Urinary bladder (tissue), 4 donors: ENCODE measurements around the gene FLT4. TPM values are rescaled to one million over a fixed set of nuclear protein-coding genes. Genes with fewer than 3 reads are reported as not detected.

ENCODE experiments used
- DNase-seq: peaks from one replicate; pipeline ENCODE4 v3.0.0-alpha.2; 2015; ENCODE audit errors: extremely low spot score
- H3K27ac ChIP-seq: one replicate; pipeline ENCODE4 v1.5.1; 2013; ENCODE audit warnings: low read depth, mild to moderate bottlenecking, moderate library complexity
- H3K36me3 ChIP-seq: one replicate; pipeline ENCODE4 v1.6.1; 2013; ENCODE audit warnings: mild to moderate bottlenecking, moderate library complexity; ENCODE audit not compliant: insufficient read depth
- H3K4me1 ChIP-seq: one replicate; pipeline ENCODE4 v1.6.1; 2013; ENCODE audit warnings: mild to moderate bottlenecking, moderate library complexity; ENCODE audit not compliant: insufficient read depth
- H3K4me3 ChIP-seq: one replicate; pipeline ENCODE4 v1.5.1; 2013; ENCODE audit warnings: low read depth, low read length
- WGBS: extraction: QIAGEN DNeasy Blood & Tissue Kit; methylation state at CpG from one replicate; pipeline ENCODE4 v1.1.7; 2013; 5-methylcytosine and 5-hydroxymethylcytosine counted together
- polyA plus RNA-seq: library from polyadenylated mRNA; stranded (reverse); fragments of 200-250 nt; gene quantifications from one replicate; pipeline ENCODE4 v1.2.3, GENCODE V29; 2013
- total RNA-seq: library from RNA; depleted of rRNA; stranded (reverse); fragments of >200 nt; gene quantifications from one replicate; pipeline ENCODE4 v1.2.3, GENCODE V29; 2014
- donor health status: healthy with polysubstance abuse.
- donor health status: healthy.

FLT4 gene
- total and polyA plus RNA-seq, 2 donors: 8.4 to 18.2 TPM

DNA sequence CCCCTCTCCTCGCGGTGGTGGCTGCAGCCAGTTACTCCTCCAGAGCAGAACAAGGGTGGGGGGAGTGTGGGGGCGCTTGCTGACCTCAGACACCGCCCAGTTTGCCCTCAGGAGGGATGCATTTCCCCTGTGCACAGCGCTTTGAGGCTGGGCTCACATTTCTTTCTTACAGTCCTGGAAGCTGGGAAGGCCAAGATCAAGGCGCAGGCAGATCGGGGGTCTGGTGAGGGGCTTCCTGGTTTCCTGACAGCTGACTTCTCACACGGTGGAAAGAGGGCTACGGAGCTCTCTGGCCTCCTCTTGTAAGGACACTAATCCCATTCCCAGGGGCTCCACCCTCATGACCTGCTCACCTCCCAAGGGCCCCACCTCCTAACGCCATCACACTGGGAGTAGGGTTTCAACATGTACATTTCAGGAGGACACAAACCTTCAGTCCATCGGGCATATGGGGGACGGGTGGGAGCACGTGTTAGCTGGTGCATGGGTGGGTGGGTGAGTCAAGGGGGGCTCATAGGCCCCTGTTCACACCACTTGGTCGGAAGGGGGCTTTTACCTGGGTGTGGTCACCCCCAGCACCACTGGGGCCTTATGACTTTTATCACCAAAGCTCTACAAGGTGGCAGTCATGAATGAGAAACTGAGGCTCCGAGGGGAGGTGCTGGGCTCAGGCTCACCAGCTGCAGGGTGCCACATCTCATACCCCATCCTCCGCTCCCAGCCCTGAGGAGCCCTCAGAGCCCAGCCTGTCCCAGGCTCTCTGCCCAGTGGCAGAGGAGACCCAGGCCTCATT is 50.4 kb downstream of the FLT4 start:
- 87% methylated on average over 16 of the region's 16 CpGs for WGBS
- Histone ChIP-seq H3K4me1 (no peaks in the 10 kb centered on the region), H3K27ac (no peak overlapping the region), H3K4me3 (no peak overlapping the region), H3K36me3 (no peaks in the 10 kb centered on the region)
- DNase-seq: no peak

DNA sequence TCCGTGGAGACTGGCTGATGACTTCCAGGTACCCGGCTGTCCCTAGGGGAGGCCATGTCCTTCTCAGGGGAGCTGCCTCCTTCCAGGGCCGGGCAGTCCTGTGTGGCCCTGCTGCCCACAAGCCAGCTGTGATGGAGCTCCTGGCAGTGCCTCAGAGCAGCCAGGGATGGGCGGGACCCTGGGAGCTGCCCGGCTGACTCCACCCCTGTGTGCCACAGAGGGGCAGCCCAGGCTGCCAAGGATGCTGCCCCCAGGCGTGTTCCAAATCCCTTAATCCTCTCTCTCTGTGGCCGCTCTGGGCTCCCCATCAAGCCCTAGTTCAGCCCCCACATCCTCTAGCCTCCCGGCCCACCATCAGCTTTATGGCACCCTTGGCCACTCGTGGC is 51.1 kb downstream of the FLT4 start:
- WGBS: 75% methylated on average over 9 of the region's 9 CpGs
- Histone ChIP-seq H3K4me1 (no peaks in the 10 kb centered on the region), H3K4me3 (no peak overlapping the region), H3K36me3 (no peaks in the 10 kb centered on the region), H3K27ac (no peak overlapping the region)
- no peak for DNase-seq

DNA sequence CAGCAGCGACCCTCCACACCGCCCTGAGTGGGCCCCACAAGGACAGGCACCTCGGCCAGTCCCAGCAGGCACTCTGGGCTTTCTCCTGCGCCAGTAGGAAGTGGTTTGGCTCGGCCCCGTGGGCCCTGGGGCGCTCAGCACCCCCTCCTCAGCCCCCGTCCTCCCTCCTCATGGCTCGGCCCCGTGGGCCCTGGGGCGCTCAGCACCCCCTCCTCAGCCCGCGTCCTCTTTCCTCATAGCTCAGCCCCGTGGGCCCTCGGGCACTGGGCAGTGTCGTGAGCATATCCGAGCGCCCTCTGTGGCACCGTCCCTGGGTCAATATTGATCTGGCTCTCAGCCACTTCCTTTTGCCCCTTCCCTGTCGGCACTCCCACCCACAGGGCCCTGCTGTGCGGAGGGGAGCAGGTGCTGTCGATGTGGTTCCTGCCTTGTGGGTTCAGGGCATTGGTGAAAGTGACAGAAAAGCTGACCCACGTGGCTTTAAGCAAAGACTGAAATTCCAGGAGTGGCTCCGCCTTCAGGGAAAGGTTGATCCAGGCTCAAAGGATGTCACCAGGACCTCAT is 52.6 kb downstream of the FLT4 start:
- Histone ChIP-seq H3K36me3 (no peaks in the 10 kb centered on the region), H3K4me3 (no peak overlapping the region), H3K27ac (no peak overlapping the region), H3K4me1 (no peaks in the 10 kb centered on the region)
- no peak for DNase-seq
- WGBS: 75% methylated on average over 24 of the region's 24 CpGs

DNA sequence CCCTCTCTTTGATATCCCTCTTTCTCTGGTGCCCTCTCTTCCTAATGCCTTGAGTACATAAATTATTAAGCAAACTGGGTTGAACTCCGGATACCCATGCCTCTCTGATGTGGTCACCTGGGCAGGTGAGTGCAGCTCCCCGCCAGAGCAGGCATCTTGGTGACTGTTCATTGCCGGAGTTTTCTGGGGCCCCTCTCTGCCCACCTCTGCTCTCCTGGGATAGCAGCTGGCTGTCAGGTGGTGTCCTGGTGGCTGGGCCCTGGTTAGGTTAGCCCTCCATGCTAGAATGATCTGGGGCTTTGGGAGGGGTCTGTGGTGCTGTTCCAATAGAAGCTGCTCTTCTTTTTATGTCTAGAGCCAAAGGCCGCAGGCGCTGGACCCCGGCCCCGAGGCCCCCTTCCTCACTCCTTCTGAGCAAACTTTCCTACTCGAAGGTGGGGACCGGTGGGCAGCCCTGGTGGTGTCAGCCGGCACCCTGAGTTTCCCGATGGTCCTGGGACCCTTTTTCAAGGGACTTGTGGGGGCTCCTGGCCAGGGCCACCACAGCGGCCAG is 53.2 kb downstream of the FLT4 start:
- 91% methylated on average over 12 of the region's 12 CpGs for WGBS

DNA sequence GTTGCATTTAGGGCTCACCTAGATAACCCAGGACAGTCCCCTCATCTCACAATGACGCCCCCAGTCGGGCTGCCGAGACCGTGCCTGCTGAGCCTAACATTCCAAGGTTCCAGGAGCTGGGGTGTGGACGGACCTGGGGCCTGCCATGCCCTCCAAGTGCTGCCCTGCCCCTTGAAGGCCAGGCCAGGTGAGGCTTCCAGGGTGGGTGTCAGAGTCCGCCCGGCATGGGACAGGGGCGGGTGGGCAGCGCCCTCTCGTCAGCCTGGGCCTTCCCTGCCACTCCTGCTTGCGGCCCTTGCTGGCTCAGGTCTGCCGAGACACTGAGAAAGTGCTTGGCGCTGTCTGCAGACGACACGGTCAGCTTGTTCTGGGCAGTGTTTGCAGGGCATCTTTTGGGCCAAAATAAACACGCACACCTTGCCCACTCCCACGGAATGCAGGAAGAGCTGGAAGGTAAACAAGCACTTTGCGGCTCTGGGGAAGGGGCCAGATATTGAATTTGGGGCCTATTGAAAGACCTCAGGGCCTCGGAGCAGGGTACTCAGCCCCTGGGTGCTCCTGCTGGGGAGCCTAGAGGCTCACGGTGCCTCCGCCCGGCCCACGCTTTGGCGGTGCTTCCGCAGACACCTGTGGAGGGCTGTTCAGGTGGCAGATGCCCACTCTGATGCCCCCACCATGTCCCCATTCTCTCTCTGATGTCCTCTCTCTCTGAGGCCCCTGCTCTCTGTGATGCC is 53.9 kb downstream of the FLT4 start:
- no peak for DNase-seq
- H3K4me3 ChIP-seq: no peak overlapping the region
- 86% methylated on average over 25 of the region's 25 CpGs for WGBS
- H3K4me1 ChIP-seq: no peaks in the 10 kb centered on the region
- no peak overlapping the region for H3K27ac ChIP-seq
- no peaks in the 10 kb centered on the region for H3K36me3 ChIP-seq

More for the DNA sequence above, 53.2 kb downstream of the FLT4 start:
- H3K36me3 ChIP-seq: no peaks in the 10 kb centered on the region
- no peak overlapping the region for H3K4me3 ChIP-seq
- no peaks in the 10 kb centered on the region for H3K4me1 ChIP-seq
- no peak for DNase-seq
- no peak overlapping the region for H3K27ac ChIP-seq

DNA sequence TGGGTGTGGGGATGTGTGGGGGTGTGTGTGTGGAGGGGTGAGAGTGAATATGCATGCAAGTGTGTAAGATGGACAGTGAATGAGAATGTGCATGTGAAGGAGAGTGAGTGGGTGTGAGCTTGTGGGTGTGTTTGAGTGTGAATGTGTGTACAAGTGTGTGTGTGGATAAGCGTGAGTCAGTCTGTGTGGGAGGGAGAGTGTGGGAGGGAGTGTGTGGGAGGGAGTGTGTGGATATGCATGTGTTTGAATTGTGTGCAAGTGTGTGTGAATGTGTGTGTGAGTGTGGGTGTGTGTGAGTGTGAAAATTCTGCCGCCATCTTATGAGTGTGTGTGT is 54.4 kb downstream of the FLT4 start:
- no peaks in the 10 kb centered on the region for H3K4me1 ChIP-seq
- H3K36me3 ChIP-seq: no peaks in the 10 kb centered on the region
- DNase-seq: no peak
- no peak overlapping the region for H3K4me3 ChIP-seq
- H3K27ac ChIP-seq: no peak overlapping the region
- WGBS: 92% methylated on average over 2 of the region's 2 CpGs

DNA sequence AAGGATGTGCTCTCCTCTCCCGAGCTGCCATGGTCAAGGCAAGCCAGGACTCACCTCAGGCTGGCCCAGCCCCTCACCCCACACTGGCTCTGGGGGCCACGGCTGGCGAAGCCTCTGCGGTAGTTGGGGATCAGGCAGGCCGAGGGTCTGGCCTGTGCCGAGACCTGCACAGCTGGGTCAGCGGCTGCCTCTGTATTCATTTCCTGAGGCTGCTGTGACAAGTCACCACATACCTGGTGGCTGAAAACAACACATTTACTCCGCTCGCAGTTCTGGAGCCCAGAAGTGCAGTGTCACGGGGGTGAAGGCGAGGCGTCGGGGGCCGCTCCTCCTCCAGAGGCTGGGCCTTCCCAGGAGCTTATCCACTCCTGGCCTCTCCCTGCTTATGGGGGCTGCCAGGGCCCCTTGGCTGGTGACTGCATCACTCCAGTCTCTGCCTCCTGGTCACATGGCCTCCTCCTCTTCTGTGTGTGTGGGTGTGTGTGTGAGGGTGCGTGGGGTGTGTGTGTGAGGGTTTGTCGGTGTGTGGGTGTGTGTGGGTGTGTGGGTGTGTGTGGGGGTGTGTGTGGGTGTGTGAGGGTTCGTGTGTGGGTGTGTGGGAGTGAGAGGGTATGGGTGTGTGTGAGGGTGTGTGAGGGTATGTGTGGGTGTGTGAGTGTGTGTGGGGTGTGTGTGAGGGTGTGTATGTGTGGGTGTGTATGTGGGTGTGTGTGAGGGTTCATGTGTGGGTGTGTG is 54.9 kb downstream of the FLT4 start:
- Histone ChIP-seq H3K4me1 (no peaks in the 10 kb centered on the region), H3K4me3 (no peak overlapping the region), H3K27ac (no peak overlapping the region), H3K36me3 (no peaks in the 10 kb centered on the region)
- no peak for DNase-seq
- 80% methylated on average over 17 of the region's 17 CpGs for WGBS

DNA sequence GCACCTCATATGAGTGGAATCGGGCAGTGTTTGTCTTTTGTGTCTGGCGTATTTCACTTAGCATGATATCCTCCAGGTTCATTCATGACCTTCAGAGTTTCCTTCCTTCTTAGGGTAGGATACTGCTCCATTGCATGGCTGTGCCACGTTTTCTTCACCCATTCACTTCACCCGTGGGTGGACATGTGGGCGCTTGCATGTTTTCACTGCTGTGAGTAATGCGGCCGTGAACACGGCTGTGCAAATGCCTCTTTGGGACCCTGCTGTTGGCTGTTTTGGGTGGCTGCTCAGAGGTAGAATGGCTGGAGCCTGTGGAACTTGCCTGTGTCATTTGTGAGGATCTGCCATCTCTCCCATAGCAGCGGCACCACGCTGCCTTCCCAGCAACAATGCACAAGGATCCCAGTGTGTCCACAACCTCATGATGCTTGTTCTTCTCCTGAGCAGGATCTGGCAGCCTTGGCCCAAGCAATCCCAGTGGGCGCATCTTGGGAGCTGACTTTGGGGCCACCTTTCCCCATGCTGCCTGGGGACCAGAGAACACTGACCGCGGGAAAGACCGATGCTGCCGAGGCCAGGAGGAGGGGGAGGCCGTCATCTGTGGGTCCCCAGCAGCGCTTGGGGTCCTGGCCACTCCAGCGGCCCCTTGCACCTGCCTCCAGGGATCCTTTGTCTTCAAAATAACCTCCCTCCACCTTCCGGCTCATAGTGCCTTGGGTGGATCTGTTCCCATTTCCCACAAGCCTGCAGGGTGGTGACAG is 55.8 kb downstream of the FLT4 start:
- Histone ChIP-seq H3K4me3 (no peak overlapping the region), H3K27ac (no peak overlapping the region), H3K36me3 (no peaks in the 10 kb centered on the region), H3K4me1 (no peaks in the 10 kb centered on the region)
- DNase-seq: no peak
- 89% methylated on average over 19 of the region's 19 CpGs for WGBS

DNA sequence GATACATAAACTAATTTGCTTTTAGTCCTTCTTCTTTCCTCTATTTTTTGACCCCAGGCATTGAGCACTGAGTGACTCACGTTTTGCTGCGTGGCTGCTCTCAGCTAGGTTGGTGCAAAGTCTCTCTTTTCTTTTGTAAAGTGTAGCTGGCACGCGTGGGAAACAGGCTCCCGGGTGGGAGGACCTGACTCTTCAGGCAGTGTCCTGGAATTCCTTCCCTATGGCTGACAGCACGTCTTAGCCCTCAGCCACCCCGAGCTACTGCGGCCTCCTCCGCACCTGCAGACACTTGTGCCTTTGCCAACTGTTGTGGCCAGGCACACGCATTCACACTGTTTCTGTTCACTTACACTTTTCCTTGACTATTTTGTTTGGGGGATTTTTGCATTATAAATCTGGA is 57.2 kb downstream of the FLT4 start:
- no peaks in the 10 kb centered on the region for H3K36me3 ChIP-seq
- DNase-seq: no peak
- H3K4me1 ChIP-seq: no peaks in the 10 kb centered on the region
- H3K4me3 ChIP-seq: no peak overlapping the region
- H3K27ac ChIP-seq: no peak overlapping the region
- WGBS: 85% methylated on average over 10 of the region's 10 CpGs

DNA sequence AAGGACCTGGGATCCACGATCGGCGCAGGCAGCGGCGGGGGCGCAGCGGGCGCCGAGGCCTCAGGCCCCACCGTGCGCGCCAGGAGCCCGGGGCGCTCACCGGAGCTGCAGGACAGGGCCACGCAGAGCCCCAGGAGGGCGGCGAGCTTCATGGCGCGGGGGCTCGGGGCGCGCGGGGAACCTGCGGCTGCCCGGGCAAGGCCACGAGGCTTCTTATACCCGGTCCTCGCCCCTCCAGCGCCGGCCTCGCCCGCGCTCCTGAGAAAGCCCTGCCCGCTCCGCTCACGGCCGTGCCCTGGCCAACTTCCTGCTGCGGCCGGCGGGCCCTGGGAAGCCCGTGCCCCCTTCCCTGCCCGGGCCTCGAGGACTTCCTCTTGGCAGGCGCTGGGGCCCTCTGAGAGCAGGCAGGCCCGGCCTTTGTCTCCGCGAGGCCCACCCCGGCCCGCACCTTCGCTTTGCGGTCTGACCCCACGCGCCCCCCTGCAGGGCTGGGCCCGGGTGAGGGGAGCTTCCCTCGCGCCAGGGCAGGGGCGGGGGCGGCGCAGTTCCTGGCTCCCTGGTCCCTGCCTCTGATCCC is 58.0 kb downstream of the FLT4 start, which contains the start of gene SCGB3A1:
Gene SCGB3A1 (minus strand): TSS at position 189 of the 577 bp plus-strand sequence. CDS start 37 bp downstream, at position 152.
- Histone ChIP-seq H3K4me1 (no peaks in the 10 kb centered on the region), H3K4me3 (peak within 1 kb of the TSS; percentile 15), H3K36me3 (no peaks in the 10 kb centered on the region), H3K27ac (no peak within 1 kb of the TSS)
- DNase-seq: no peak
- WGBS: 6% methylated on average over 60 of the region's 60 CpGs

DNA sequence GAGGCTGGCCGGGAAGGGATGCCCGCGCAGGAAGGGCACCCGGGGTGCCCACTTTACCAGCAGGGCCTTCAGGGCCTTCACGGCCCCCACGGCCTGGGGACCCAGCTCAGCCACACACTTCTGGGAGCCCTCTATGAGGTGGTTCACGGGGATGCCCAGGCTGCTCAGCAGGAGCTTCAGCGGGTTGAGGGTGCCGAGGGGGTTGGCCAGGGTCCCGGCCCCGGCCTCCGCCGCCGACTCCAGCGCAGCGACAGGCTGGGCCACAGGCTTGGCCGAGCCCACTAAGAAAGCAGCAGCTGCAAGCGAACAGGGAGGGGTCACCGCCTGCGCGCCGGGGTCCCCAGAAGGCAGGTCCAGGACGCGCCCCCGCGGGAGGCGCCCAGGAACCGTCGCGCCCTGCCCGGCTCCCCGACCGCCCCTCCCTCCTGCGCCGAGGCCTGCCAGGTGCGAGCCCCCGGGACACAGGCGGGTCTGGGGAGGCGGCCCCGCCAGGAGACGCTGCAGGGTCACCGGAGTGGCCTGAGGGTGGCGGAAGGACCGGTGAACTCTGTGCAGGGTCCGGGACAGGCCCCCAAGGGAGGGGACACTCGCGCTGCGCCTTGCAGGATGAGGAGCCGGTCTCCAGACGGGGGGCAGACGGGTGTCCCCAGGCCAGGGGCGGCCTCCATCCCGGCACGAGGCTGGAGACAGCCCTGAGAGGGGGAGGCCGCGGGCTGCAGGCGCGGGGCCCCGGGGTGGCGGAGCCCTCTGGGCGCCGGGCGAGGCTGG is 58.7 kb downstream of the FLT4 start:
- no peak for DNase-seq
- WGBS: 2% methylated on average over 63 of the region's 63 CpGs
- H3K4me3 ChIP-seq: peak overlapping the region; percentile 15
- no peaks in the 10 kb centered on the region for H3K36me3 ChIP-seq
- no peak overlapping the region for H3K27ac ChIP-seq
- H3K4me1 ChIP-seq: no peaks in the 10 kb centered on the region
